H1 (cell line): ENCODE data around the gene FCMR. TPM values are rescaled to one million over a fixed set of nuclear protein-coding genes. Genes with fewer than 3 reads are reported as not detected.

Experiments used
- CTCF ChIA-PET: fragments of 300-600 bp; sonication (Branson Sonifier 250); formaldehyde crosslinking; loops from one replicate; lab custom pipeline; 2021; ENCODE audit not compliant: partially characterized antibody; lab: Charles Lee
- POLR2A ChIA-PET: fragments of 300-600 bp; sonication (Branson Sonifier 250); formaldehyde crosslinking; loops from one replicate; lab custom pipeline; 2021; ENCODE audit warnings: inconsistent platforms; ENCODE audit not compliant: partially characterized antibody; lab: Charles Lee
- DNase-seq, 2 experiments: peaks; one replicate each; pipeline versions ENCODE4 v3.0.0 to v3.0.0-alpha.2; 2010 to 2022; ENCODE audit warnings: low spot score in 2 of 2, low read depth in 1 of 2, mixed read lengths in 1 of 2
- FAIRE-seq: peaks from 2 replicates; lab custom pipeline; 2011; peaks lifted over from hg19 to GRCh38; lab: Jason Lieb, UNC
- H2AFZ ChIP-seq: 2 replicates; pipeline ENCODE4 v1.8.1; 2012; ENCODE audit warnings: low read length, inconsistent platforms
- H2AK5ac ChIP-seq: 2 replicates; pipeline ENCODE4 v1.6.1; 2013; ENCODE audit warnings: low read depth, low read length
- H2BK120ac ChIP-seq: replicated peaks from 2 replicates; pipeline ENCODE3; 2013; ENCODE audit warnings: low read depth, low read length, inconsistent platforms
- H2BK12ac ChIP-seq: 2 replicates; pipeline ENCODE4 v1.6.1; 2013; ENCODE audit warnings: low read depth, low read length
- H2BK15ac ChIP-seq: 2 replicates; pipeline ENCODE4 v1.6.1; 2013; ENCODE audit warnings: low read length
- H2BK20ac ChIP-seq: 2 replicates; pipeline ENCODE4 v1.6.1; 2013; ENCODE audit warnings: low read length
- H2BK5ac ChIP-seq: 2 replicates; pipeline ENCODE4 v1.6.1; 2013; ENCODE audit warnings: low read depth, low read length
- H3K14ac ChIP-seq: 2 replicates; pipeline ENCODE4 v1.6.1; 2013; ENCODE audit warnings: inconsistent platforms; ENCODE audit not compliant: insufficient read length
- H3K18ac ChIP-seq: 2 replicates; pipeline ENCODE4 v1.6.1; 2013; ENCODE audit warnings: low read length; ENCODE audit errors: extremely low read depth
- H3K23ac ChIP-seq: 2 replicates; pipeline ENCODE4 v1.6.1; 2013; ENCODE audit warnings: inconsistent platforms; ENCODE audit not compliant: insufficient read length
- H3K23me2 ChIP-seq: 2 replicates; pipeline ENCODE4 v1.6.1; 2013; ENCODE audit warnings: low read depth, low read length
- H3K27ac ChIP-seq: 2 replicates; pipeline ENCODE4 v1.6.1; 2011; ENCODE audit warnings: low read depth, low read length, inconsistent platforms
- H3K27me3 ChIP-seq, 4 experiments: replicated peaks in 1 of 4; 1 replicate in 1 of 4; 2 replicates in 3 of 4; pipeline versions ENCODE4 v1.6.1 to v1.8.1; 2011 to 2013; ENCODE audit warnings: low read length in 3 of 4, mild to moderate bottlenecking in 3 of 4, inconsistent platforms in 2 of 4, mixed read lengths in 2 of 4, moderate library complexity in 1 of 4; ENCODE audit not compliant: control insufficient read depth in 3 of 4, insufficient read depth in 3 of 4; ENCODE audit errors: extremely low read depth in 1 of 4
- H3K36me3 ChIP-seq, 4 experiments: 2 replicates each; pipeline versions ENCODE4 v1.6.1 to v1.8.1; 2011 to 2013; ENCODE audit warnings: mild to moderate bottlenecking in 4 of 4, low read length in 3 of 4, moderate library complexity in 2 of 4, control low read depth in 1 of 4, inconsistent platforms in 1 of 4; ENCODE audit not compliant: insufficient read depth in 4 of 4, control insufficient read depth in 2 of 4
- H3K4ac ChIP-seq: replicated peaks from 2 replicates; pipeline ENCODE3; 2013; ENCODE audit warnings: low read length, low read depth, mixed read lengths, inconsistent platforms; ENCODE audit not compliant: insufficient read length
- H3K4me1 ChIP-seq, 4 experiments: replicated peaks in 1 of 4; 1 replicate in 1 of 4; 2 replicates in 3 of 4; pipeline versions ENCODE4 v1.6.1 to v1.8.1; 2011 to 2013; ENCODE audit warnings: low read length in 3 of 4, inconsistent platforms in 2 of 4, mixed read lengths in 1 of 4; ENCODE audit not compliant: insufficient read depth in 4 of 4, control insufficient read depth in 3 of 4
- H3K4me2 ChIP-seq, 2 experiments: 2 replicates each; pipeline versions ENCODE4 v1.6.1 to v1.8.1; 2011 to 2013; ENCODE audit warnings: low read depth in 2 of 2, low read length in 2 of 2, control low read depth in 1 of 2, inconsistent platforms in 1 of 2, mild to moderate bottlenecking in 1 of 2; ENCODE audit not compliant: insufficient read depth in 1 of 2
- H3K4me3 ChIP-seq, 4 experiments: fragments of 200-600, 300-600 bp in 1 of 4; sonication (generic), shearing (Covaris generic), sonication (Bioruptor Twin) in 1 of 4; 2 replicates each; pipeline versions ENCODE4 v1.5.1 to v1.8.1; 2011 to 2016; ENCODE audit warnings: low read length in 4 of 4, low read depth in 3 of 4, control low read depth in 2 of 4, inconsistent platforms in 2 of 4, mild to moderate bottlenecking in 2 of 4, mixed read lengths in 1 of 4, moderate library complexity in 1 of 4; ENCODE audit not compliant: insufficient read depth in 2 of 4; ENCODE audit errors: extremely low read depth in 1 of 4
- H3K56ac ChIP-seq: replicated peaks from 2 replicates; pipeline ENCODE3; 2013; ENCODE audit warnings: low read depth, mild to moderate bottlenecking, mixed read lengths, low read length, inconsistent platforms; ENCODE audit not compliant: insufficient read length
- H3K79me1 ChIP-seq: 2 replicates; pipeline ENCODE4 v1.6.1; 2013; ENCODE audit warnings: low read depth, low read length, control low read depth
- H3K79me2 ChIP-seq, 2 experiments: 2 replicates each; pipeline versions ENCODE4 v1.6.1 to v1.8.1; 2012 to 2013; ENCODE audit warnings: low read length in 2 of 2, mild to moderate bottlenecking in 2 of 2, inconsistent platforms in 1 of 2; ENCODE audit not compliant: insufficient read depth in 2 of 2, control insufficient read depth in 1 of 2
- H3K9ac ChIP-seq, 4 experiments: replicated peaks in 1 of 4; 1 replicate in 1 of 4; 2 replicates in 3 of 4; pipeline versions ENCODE4 v1.6.1 to v1.8.1; 2011 to 2013; ENCODE audit warnings: low read depth in 3 of 4, low read length in 3 of 4, control low read depth in 2 of 4, mild to moderate bottlenecking in 2 of 4, moderate library complexity in 2 of 4, inconsistent platforms in 1 of 4; ENCODE audit errors: extremely low read depth in 1 of 4
- H3K9me3 ChIP-seq, 2 experiments: 2 replicates each; pipeline versions ENCODE4 v1.6.1 to v1.8.1; 2012 to 2013; ENCODE audit warnings: mild to moderate bottlenecking in 2 of 2, moderate library complexity in 2 of 2, control low read depth in 1 of 2, inconsistent platforms in 1 of 2, low read depth in 1 of 2, low read length in 1 of 2, mixed read lengths in 1 of 2; ENCODE audit not compliant: insufficient read depth in 2 of 2
- H4K20me1 ChIP-seq, 2 experiments: replicated peaks in 1 of 2; 2 replicates each; pipeline versions ENCODE3 to v1.8.1; 2011 to 2013; ENCODE audit warnings: inconsistent platforms in 2 of 2, low read length in 2 of 2, mild to moderate bottlenecking in 1 of 2; ENCODE audit not compliant: insufficient read depth in 2 of 2, control insufficient read depth in 1 of 2
- H4K5ac ChIP-seq: 2 replicates; pipeline ENCODE4 v1.6.1; 2013; ENCODE audit warnings: low read length, low read depth, mixed read lengths, inconsistent platforms; ENCODE audit not compliant: insufficient read length
- H4K8ac ChIP-seq: 2 replicates; pipeline ENCODE4 v1.8.0; 2013; ENCODE audit warnings: mild to moderate bottlenecking, moderate library complexity, low read length, inconsistent platforms; ENCODE audit not compliant: insufficient read depth; ENCODE audit errors: extremely low read depth
- H4K91ac ChIP-seq: replicated peaks from 2 replicates; pipeline ENCODE3; 2013; ENCODE audit warnings: low read length, mixed read lengths, inconsistent platforms; ENCODE audit not compliant: insufficient read length
- CBX8 ChIP-seq: fragments of 300-800, 300-1000 bp; sonication (generic); IDR thresholded peaks from 2 replicates; pipeline ENCODE4 v1.7.1; 2016; ENCODE audit warnings: low read depth, low read length, borderline replicate concordance
- CEBPB ChIP-seq: IDR thresholded peaks from 2 replicates; pipeline ENCODE4 v1.6.1; 2012; ENCODE audit warnings: low read depth, low read length
- FOSL1 ChIP-seq: IDR thresholded peaks from 2 replicates; pipeline ENCODE4 v1.6.1; 2011; ENCODE audit warnings: mild to moderate bottlenecking, low read depth, low read length, moderate library complexity; ENCODE audit not compliant: insufficient read depth
- KDM1A ChIP-seq: fragments of 200-600, 300-600 bp; sonication (generic); IDR thresholded peaks from 2 replicates; pipeline ENCODE4 v1.7.1; 2016; ENCODE audit warnings: mild to moderate bottlenecking, low read length, borderline replicate concordance
- RFX5 ChIP-seq: IDR thresholded peaks from 2 replicates; pipeline ENCODE4 v1.6.1; 2011; ENCODE audit warnings: low read depth, low read length, improper control_type of control experiment, borderline replicate concordance
- RXRA ChIP-seq: IDR thresholded peaks from 2 replicates; pipeline ENCODE4 v1.6.1; 2011; ENCODE audit warnings: low read depth, mild to moderate bottlenecking, low read length, moderate library complexity; ENCODE audit not compliant: insufficient read depth
- SAP30 ChIP-seq: fragments of 300-600 bp; sonication (generic); IDR thresholded peaks from 2 replicates; pipeline ENCODE4 v1.7.1; 2012; ENCODE audit warnings: low read length, moderate library complexity, mild to moderate bottlenecking, inconsistent platforms; ENCODE audit not compliant: insufficient read depth, insufficient replicate concordance
- SP2 ChIP-seq: IDR thresholded peaks from 2 replicates; pipeline ENCODE4 v1.6.1; 2012; ENCODE audit warnings: mild to moderate bottlenecking, low read length, inconsistent platforms
- SUZ12 ChIP-seq: fragments of 200-600 bp; sonication (generic); IDR thresholded peaks from 2 replicates; pipeline ENCODE4 v1.6.1; 2012; ENCODE audit warnings: mild to moderate bottlenecking, inconsistent platforms, low read length, moderate library complexity, mixed read lengths
- TBP ChIP-seq: IDR thresholded peaks from 2 replicates; pipeline ENCODE4 v1.6.1; 2011; ENCODE audit warnings: low read depth, low read length, improper control_type of control experiment
- TCF12 ChIP-seq: IDR thresholded peaks from 2 replicates; pipeline ENCODE4 v1.6.1; 2011; ENCODE audit warnings: low read depth, mild to moderate bottlenecking, low read length
- polyA plus RNA-seq, 7 experiments: library from polyadenylated mRNA; depleted of rRNA in 3 of 7; stranded (reverse) in 5 of 7; unstranded in 2 of 7; fragments of >200 nt in 5 of 7; fragments of 200-250 nt in 2 of 7; gene quantifications; 1 replicate in 5 of 7; 2 replicates in 1 of 7; 4 replicates in 1 of 7; pipeline versions ENCODE4 v1.2.1 to v1.2.3, GENCODE V29; 2011 to 2013; ENCODE audit warnings: missing spikeins in 2 of 7, mixed read lengths in 2 of 7
- total RNA-seq: library from RNA; stranded (reverse); fragmentation: NEBNext Ultra II Directional; extraction: Animal tissue kit (Norgen Biotek cat#: 25700); gene quantifications from 2 replicates; pipeline ENCODE4 v1.2.1, GENCODE V29; 2021
- TF ChIP-seq, protein P1 (sequence below): IDR thresholded peaks from 2 replicates; pipeline ENCODE4 v1.6.1; 2011; ENCODE audit warnings: low read length, improper control_type of control experiment
- TF ChIP-seq, protein P2 (sequence below): IDR thresholded peaks from 2 replicates; pipeline ENCODE4 v1.6.1; 2012; ENCODE audit warnings: inconsistent platforms
- TF ChIP-seq, protein P3 (sequence below): IDR thresholded peaks from 2 replicates; pipeline ENCODE4 v1.6.1; 2012; ENCODE audit warnings: inconsistent platforms

Gene FCMR
- total and polyA plus RNA-seq, 2 of the 8 experiments (the other 6 are each of a cell fraction or from before 2014, with no cell fraction given) = 0.53 TPM; not detected in 1

DNA sequence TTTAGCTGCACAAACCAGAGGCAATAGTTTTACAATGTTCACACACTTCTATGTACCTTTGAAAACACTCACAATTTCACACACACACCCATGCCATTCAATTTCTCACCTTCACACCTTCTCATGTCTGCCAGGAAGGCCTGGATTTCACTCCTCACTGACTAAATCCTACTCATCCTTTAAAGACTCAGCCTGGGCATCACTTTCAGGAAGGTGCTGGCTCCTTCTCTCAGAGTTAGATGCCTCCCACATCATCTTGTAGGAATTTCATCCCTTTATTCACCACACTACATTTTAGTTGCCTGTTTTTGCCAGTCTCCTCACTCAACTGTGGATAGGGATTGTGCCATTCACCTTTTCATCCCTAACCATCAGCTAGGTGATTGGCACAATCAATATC lies 54.0 kb downstream of the FCMR start:
- no peak overlapping the region for H3K9ac ChIP-seq
- H4K20me1 ChIP-seq = no peaks in the 10 kb centered on the region
- no peak overlapping the region for H3K4me3 ChIP-seq
- FAIRE-seq (no peak), DNase-seq (no peak)
- ChIA-PET CTCF (interaction anchor here (0.9 to 5.7 kb wide), 11 partner anchors 8 to 114 kb away, joined by 3 to 49 read pairs (median 7); no protein-coding TSS in a partner anchor), POLR2A (no interaction called here)
- no peak overlapping the region for H3K56ac ChIP-seq
- H3K23me2 ChIP-seq = no peaks in the 10 kb centered on the region
- H2BK20ac ChIP-seq = no peak overlapping the region
- no peak overlapping the region for H2BK15ac ChIP-seq
- no peak overlapping the region for H2BK5ac ChIP-seq
- no peaks in the 10 kb centered on the region for H3K9me3 ChIP-seq
- H3K23ac ChIP-seq = no peak overlapping the region
- no peak overlapping the region for H2AFZ ChIP-seq
- H2BK120ac ChIP-seq = no peak overlapping the region
- H4K5ac ChIP-seq = no peak overlapping the region
- no peaks in the 10 kb centered on the region for H3K36me3 ChIP-seq
- no peaks in the 10 kb centered on the region for H3K79me1 ChIP-seq
- no peaks in the 10 kb centered on the region for H3K79me2 ChIP-seq
- H3K27me3 ChIP-seq = peaks cover 0 to 2% (median 0%) of the 10 kb centered on the region in 4 experiments; a peak in 1 of 7 replicates
- H3K27ac ChIP-seq = no peak overlapping the region
- H2AK5ac ChIP-seq = no peak overlapping the region
- no peak overlapping the region for H2BK12ac ChIP-seq
- no peak overlapping the region for H3K4me2 ChIP-seq
- no peaks in the 10 kb centered on the region for H3K4me1 ChIP-seq
- no peak overlapping the region for H3K4ac ChIP-seq
- H3K18ac ChIP-seq = no peak overlapping the region
- no peak overlapping the region for H4K8ac ChIP-seq
- no peak overlapping the region for H3K14ac ChIP-seq
- H4K91ac ChIP-seq = no peak overlapping the region
- TF ChIP-seq CBX8 (no peak), RXRA (no peak), CEBPB (no peak), FOSL1 (no peak), SP2 (no peak), SUZ12 (no peak), TCF12 (no peak), SAP30 (no peak), RFX5 (no peak), KDM1A (no peak), TBP (no peak)
- TF ChIP-seq, protein P1, sequence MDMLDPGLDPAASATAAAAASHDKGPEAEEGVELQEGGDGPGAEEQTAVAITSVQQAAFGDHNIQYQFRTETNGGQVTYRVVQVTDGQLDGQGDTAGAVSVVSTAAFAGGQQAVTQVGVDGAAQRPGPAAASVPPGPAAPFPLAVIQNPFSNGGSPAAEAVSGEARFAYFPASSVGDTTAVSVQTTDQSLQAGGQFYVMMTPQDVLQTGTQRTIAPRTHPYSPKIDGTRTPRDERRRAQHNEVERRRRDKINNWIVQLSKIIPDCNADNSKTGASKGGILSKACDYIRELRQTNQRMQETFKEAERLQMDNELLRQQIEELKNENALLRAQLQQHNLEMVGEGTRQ = no peak
- TF ChIP-seq, protein P2, sequence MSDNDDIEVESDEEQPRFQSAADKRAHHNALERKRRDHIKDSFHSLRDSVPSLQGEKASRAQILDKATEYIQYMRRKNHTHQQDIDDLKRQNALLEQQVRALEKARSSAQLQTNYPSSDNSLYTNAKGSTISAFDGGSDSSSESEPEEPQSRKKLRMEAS = no peak
- TF ChIP-seq, protein P3, sequence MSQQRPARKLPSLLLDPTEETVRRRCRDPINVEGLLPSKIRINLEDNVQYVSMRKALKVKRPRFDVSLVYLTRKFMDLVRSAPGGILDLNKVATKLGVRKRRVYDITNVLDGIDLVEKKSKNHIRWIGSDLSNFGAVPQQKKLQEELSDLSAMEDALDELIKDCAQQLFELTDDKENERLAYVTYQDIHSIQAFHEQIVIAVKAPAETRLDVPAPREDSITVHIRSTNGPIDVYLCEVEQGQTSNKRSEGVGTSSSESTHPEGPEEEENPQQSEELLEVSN = no peak
